ENCODE measurements around the gene LCE3C. TPM values are rescaled to one million over a fixed set of nuclear protein-coding genes. Genes with fewer than 3 reads are reported as not detected.

Gene LCE3C
- total RNA-seq, 1 experiment from 2014 or later, result not detected

GRCh38 chr1:152630596-152630995 lies 30.6 kb downstream of the LCE3C start:
- Mint-ChIP-seq H3K27ac (no peak overlapping the region), H3K36me3 (peaks cover 78% of the 10 kb centered on the region), H3K4me3 (no peak overlapping the region), H3K27me3 (ENCODE audit: low read depth) (peaks cover 10% of the 10 kb centered on the region), H3K9me3 (peaks cover 89% of the 10 kb centered on the region), H3K4me1 (no peaks in the 10 kb centered on the region)
- no peak for TF ChIP-seq ARID4B (CRISPR knock-in tag; IDR thresholded peaks at IDR 0.05; ENCODE audit: borderline replicate concordance)
- ChIA-PET POLR2A (no interaction called here), CTCF (no interaction called here)
- ATAC-seq (no peak), DNase-seq (ENCODE audit: low spot score) (no peak)

- no peak for DNase-seq (ENCODE audit: low spot score)
- TF ChIP-seq ZNF671 (CRISPR knock-in tag; IDR thresholded peaks at IDR 0.05), result no peak
- TF ChIP-seq E2F1 (CRISPR knock-in tag; IDR thresholded peaks at IDR 0.05), result no peak
- no peak for TF ChIP-seq ATF1 (CRISPR knock-in tag; IDR thresholded peaks at IDR 0.05)
- peaks cover 4% of the 10 kb centered on the region for H3K27me3 Mint-ChIP-seq (ENCODE audit: low read depth)
- H3K9me3 Mint-ChIP-seq, result peaks cover 92% of the 10 kb centered on the region
- H3K36me3 Mint-ChIP-seq, result peaks cover 73% of the 10 kb centered on the region
- no peak overlapping the region for H3K4me3 Mint-ChIP-seq
- H3K27ac Mint-ChIP-seq, result no peak overlapping the region
- no peaks in the 10 kb centered on the region for H3K4me1 Mint-ChIP-seq
- ATAC-seq, result no peak
- CTCF ChIA-PET, result interaction anchor here (0.8 kb wide), 1 partner anchor 237 kb away, joined by 3 read pairs; no protein-coding TSS in a partner anchor
- POLR2A ChIA-PET, result no interaction called here
These were observed 40.3 kb downstream of the LCE3C start for GRCh38 chr1:152640351-152640750.

GRCh38 chr1:152643945-152644344 lies 43.9 kb downstream of the LCE3C start:
- Mint-ChIP-seq H3K36me3 (peaks cover 65% of the 10 kb centered on the region), H3K4me3 (no peak overlapping the region), H3K27me3 (ENCODE audit: low read depth) (no peaks in the 10 kb centered on the region), H3K27ac (no peak overlapping the region), H3K4me1 (no peaks in the 10 kb centered on the region), H3K9me3 (peaks cover 90% of the 10 kb centered on the region)
- TF ChIP-seq ZNF532 (CRISPR knock-in tag; IDR thresholded peaks at IDR 0.05; ENCODE audit: borderline replicate concordance) (no peak), HMGXB4 (CRISPR knock-in tag; IDR thresholded peaks at IDR 0.05) (no peak)
- ChIA-PET POLR2A (no interaction called here), CTCF (no interaction called here)
- ATAC-seq (no peak), DNase-seq (ENCODE audit: low spot score) (no peak)

GRCh38 chr1:152645146-152645545 lies 45.1 kb downstream of the LCE3C start:
- POLR2A ChIA-PET, result no interaction called here
- H3K4me3 Mint-ChIP-seq, result no peak overlapping the region
- peaks cover 90% of the 10 kb centered on the region for H3K9me3 Mint-ChIP-seq
- CTCF ChIA-PET, result no interaction called here
- DNase-seq (ENCODE audit: low spot score), result no peak
- H3K4me1 Mint-ChIP-seq, result no peaks in the 10 kb centered on the region
- H3K36me3 Mint-ChIP-seq, result peaks cover 68% of the 10 kb centered on the region
- H3K27ac Mint-ChIP-seq, result no peak overlapping the region
- H3K27me3 Mint-ChIP-seq (ENCODE audit: low read depth), result no peaks in the 10 kb centered on the region
- no peak for ATAC-seq
- TF ChIP-seq ZNF425 (CRISPR knock-in tag; conservative IDR thresholded peaks at IDR 0.05), result no peak
- no peak for TF ChIP-seq KAT7 (CRISPR knock-in tag; IDR thresholded peaks at IDR 0.05; ENCODE audit: borderline replicate concordance)
- TF ChIP-seq NR1H2 (CRISPR knock-in tag; IDR thresholded peaks at IDR 0.05), result no peak
- TF ChIP-seq JUN (CRISPR knock-in tag; IDR thresholded peaks at IDR 0.05), result no peak
- TF ChIP-seq ZNF138 (CRISPR knock-in tag; conservative IDR thresholded peaks at IDR 0.05), result no peak
- no peak for TF ChIP-seq TCF7 (CRISPR knock-in tag; IDR thresholded peaks at IDR 0.05; ENCODE audit: low read depth)
- no peak for TF ChIP-seq ZNF671 (CRISPR knock-in tag; IDR thresholded peaks at IDR 0.05)
- TF ChIP-seq OVOL2 (CRISPR knock-in tag; IDR thresholded peaks at IDR 0.05; ENCODE audit: borderline replicate concordance), result no peak
- no peak for TF ChIP-seq GRHL2 (CRISPR knock-in tag; IDR thresholded peaks at IDR 0.05; ENCODE audit: insufficient replicate concordance, severe bottlenecking)
- no peak for TF ChIP-seq ATF3 (CRISPR knock-in tag; conservative IDR thresholded peaks at IDR 0.05)
